Posterior vena cava (tissue), 2 donors: Measurements from ENCODE around the gene EFNA1. TPM values are rescaled to one million over a fixed set of nuclear protein-coding genes. Genes with fewer than 3 reads are reported as not detected.

Source experiments
- DNase-seq: peaks from one replicate; pipeline ENCODE4 v3.0.0-alpha.2; 2020; ENCODE audit warnings: low spot score
- intact Hi-C, 2 donors: fragments of 100-400 bp; cut with DNase I; formaldehyde crosslinking; loops; one replicate each; pipeline versions ENCODE4 v1.14.1 to v1.14.2; 2022 to 2023
- total RNA-seq, 2 donors: library from RNA; stranded (reverse); fragmentation: NEBNext Ultra II Directional; extraction: Animal tissue kit (Norgen Biotek cat#: 25700); gene quantifications; one replicate each; pipeline ENCODE4 v1.2.1, GENCODE V29; 2021
- donor health status: DM: yes; HTN: yes; CAD: no.
- donor health status: DM: yes; HTN: yes; CAD: no.

EFNA1 gene
- total RNA-seq, 2 donors from 2014 or later, result 12.6 to 13.2 TPM

DNA sequence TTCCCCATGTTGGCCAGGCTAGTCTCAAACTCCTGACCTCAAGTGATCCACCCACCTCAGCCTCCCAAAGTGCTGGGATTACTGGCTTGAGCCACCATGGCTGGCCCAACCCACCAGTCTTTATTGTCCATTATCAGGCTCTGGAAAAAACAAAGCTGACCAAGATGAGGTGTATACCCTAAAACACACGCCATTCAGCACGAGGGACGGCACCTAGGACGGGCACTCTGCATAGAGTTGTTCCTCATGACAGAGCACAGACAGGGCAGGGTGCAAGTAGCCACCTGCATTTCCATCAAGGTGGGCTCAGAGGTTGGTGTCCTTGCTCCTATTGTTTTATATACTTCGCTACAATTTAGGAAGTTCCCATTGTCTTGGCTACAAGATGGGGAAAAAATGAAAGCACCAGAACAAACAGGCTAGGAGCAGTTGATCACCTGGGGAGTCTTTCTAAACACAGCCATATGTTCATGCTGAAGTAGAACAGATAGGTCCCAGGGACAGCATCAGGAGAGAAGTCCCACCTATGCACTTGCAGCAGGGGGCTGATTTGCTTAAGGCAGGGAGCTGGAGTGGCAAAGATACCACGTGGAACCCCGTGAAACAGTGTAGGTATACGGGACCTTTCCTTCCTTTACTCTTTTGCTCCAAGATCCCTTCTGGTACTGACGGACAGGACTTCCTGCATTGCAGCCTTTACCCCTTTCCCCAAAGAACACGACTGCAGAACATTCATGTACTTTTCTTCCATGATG, 41.0 kb downstream of the EFNA1 start:
- DNase-seq, result no peak
- intact Hi-C loops, result loop anchor here in 1 of 2 donors (5.0 kb wide), 1 partner anchor 76 kb away; no protein-coding TSS in a partner anchor

DNA sequence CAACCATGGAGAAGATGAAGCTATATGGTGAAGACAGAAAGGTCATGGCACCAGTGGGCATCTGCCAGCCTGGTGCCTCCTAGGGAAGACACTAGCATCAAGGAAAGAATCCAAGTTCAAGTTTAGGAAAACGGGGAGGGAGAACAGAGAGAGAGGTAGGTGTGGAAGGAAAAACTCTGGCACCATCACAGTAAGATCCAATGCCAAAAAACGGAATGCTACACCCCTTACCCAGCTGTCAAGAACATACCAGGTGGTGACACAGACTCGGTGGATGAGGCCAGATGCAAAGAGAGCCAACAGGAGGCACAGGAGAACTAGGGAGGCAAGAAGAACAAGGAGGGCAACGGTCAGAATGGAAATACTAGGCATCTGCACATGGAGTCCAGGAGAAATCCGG, 41.9 kb downstream of the EFNA1 start:
- intact Hi-C loops, result loop anchor here in 1 of 2 donors (5.0 kb wide), 1 partner anchor 77 kb away; no protein-coding TSS in a partner anchor

DNA sequence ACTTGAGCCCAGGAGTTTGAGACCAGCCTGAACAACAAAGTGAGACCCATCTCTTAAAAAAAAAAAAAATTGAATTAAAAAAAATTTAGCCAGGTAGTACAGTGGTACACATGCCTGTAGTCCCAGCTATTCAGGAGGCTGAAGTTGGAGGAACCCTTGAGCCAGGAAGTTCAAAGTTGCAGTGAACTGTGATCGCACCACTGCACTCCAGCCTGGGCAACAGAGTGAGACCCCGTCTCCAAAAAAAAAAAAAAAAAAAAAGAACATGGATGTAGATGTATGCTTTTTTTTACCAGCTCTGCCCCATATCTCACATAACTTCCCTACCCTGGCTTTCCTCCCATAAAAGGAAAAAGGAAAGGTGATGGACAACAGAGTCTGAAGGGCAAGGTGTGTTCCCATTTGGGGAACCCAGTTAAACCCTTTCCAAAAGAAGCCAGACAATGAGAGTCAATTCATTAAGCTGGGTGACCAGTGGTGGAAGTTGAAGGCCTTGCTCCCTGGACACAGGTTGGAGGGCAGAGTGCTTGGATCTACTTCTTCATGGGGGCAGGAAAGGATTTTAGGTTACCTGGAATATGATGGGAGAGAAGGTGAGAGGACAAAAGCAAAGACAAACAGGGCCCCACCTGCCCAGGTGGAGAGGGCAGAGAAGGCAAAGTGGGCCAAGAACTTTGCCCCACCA, 42.6 kb downstream of the EFNA1 start:
- no peak for DNase-seq
- intact Hi-C loops, result loop anchor here in 1 of 2 donors (10.0 kb wide), 1 partner anchor 55 kb away; no protein-coding TSS in a partner anchor

More for the DNA sequence above, 41.9 kb downstream of the EFNA1 start:
- no peak for DNase-seq

DNA sequence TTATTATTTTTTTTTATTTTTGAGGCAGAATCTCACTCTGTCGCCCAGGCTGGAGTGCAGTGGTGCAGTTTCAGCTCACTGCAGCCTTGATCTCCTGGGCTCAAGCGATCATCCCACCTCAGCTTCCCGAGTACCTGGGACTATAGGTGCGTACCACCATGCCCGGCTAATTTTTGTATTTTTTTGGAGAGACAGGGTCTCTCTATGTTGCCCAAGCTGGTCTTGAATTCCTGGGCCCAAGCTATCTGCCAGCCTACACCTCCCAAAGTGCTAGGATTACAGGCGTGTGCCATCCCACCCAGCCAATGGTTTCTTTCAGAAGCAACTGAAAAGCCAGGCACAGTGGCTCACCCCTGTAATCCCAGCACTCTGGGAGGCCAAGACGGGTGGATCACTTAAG, 43.1 kb downstream of the EFNA1 start:
- DNase-seq, result peak; percentile 36
- intact Hi-C loops, result loop anchor here in 1 of 2 donors (10.0 kb wide), 1 partner anchor 54 kb away; no protein-coding TSS in a partner anchor

DNA sequence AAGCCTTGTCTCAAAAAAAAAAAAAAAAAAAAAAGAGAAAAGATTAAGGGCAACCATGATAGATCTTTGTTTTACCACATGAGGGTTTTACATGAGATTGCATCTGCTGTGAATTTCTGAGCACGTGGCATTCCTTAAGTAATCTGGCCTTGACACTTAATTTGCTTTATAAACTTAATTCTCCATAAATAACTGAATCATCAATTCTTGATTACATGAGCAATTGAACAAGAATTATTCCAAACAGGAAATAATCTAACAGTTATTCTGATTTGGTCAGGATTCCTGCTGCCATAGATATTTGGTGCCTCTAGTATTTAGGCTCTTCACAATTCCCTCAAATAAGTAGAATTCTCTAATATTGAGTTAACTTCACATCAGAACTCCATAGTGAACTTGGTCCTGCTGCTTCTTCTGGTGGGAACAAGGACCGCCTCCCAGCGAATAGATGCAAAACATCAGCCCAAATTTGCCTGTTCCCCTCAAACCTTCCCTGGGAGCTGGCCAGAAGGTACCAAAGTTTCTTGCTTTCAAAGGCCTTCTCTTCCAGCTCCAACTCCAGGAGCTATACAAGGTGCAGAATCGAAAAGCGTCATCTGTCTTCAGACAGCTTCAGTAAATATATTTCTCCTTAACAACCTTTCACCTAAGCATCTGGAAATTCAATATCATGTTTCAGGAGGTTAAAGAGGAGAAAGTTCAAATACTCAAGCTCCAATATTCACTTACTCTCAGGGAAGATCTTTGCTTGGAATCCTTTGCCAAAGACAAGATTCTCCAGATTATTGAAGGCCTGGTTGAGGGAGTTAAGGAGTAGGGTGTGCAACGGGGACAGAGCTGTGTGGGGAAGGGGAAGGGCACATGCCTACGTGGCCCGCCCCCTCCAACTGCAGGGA, 44.4 kb downstream of the EFNA1 start:
- intact Hi-C loops, result loop anchor here in 1 of 2 donors (10.0 kb wide), 1 partner anchor 53 kb away; no protein-coding TSS in a partner anchor
- DNase-seq, result no peak

DNA sequence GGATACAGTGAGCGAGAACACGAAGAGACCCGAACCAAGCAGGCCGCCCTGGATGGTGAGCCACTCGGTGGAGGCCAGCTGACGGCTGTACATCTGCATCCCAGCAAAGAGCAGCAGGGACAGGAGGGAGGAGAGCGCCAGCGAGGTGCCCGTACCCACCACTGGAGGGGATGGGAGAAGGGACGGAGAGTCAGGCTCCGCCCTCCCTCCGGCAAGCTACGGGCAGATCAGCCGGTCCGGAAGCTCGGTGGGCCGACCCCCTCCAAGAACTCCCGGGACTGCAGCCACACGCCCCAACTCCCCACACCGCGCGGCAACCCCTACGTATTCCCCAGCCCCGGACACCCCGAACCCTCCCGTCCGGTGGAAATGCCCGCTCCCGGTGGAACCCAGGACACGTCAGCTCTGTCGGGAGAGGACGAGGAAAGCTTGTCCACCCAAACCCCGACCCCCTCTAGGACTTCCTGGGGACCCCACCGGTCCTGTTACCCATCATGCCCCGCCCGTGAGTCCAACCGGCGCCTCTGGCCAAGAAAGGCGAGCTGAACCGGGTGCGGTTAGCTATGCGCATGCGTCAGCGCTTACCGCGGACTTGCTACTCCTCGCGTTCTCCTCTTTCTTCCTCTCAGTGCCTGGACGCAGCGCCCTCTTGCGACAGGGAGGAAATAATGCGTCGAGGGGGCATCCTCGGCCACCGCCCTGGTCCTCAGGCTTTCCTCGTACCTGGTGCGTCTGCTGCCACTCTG, 45.2 kb downstream of the EFNA1 start, which contains the start of gene KRTCAP2:
Gene KRTCAP2, minus strand, starts transcription at position 573 of the 746 bp plus-strand sequence. Its CDS starts 80 bp downstream, at position 493.
- intact Hi-C loops, result loop anchor here in 1 of 2 donors (10.0 kb wide), 1 partner anchor 52 kb away; no protein-coding TSS in a partner anchor
- peak; percentile 99 for DNase-seq

DNA sequence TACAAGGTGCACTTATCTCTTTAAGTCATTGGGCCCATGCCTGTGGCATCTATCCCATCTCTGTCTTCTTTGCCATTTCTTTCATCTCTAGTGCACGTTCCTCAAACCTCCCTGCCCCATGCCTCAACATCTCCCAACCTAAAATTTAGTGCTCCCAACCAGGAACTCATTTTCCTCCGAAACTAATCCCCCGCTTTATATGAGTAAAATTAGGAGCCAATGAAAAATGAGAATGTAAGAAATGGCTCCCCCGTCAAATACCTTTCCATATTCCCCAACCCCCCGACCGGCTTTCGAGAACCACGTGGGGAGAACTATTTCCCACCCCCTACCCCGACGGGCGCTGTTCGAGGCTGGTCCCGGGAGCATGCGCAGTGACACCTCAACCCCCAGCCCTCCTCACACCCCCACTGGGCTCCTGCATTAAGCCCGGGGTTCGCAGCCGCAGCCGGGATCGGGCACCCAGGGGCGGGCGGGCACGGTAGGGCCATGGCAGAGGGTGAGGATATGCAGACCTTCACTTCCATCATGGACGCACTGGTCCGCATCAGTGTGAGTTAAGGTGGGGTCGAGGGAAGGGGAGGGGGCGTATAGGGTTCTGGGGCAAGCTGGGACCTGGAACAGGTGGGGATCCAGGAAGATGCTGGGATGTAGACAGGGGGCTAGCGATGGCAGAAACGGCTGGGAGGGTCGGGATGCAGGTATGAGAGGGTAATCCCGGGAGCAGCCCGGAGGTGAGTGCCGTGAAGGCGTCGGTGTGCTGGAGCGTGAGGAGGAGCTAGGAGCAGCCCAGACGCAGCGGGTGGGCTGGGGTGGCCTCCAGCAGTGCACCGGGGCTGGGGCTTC, 46.0 kb downstream of the EFNA1 start, which contains the start of gene TRIM46:
Gene TRIM46, plus strand, starts transcription at position 372 of the 846 bp plus-strand sequence. Its CDS starts 118 bp downstream, at position 490.
- peak; percentile 84 for DNase-seq
- intact Hi-C loops, result loop anchor here in 1 of 2 donors (10.0 kb wide), 1 partner anchor 51 kb away; no protein-coding TSS in a partner anchor

DNA sequence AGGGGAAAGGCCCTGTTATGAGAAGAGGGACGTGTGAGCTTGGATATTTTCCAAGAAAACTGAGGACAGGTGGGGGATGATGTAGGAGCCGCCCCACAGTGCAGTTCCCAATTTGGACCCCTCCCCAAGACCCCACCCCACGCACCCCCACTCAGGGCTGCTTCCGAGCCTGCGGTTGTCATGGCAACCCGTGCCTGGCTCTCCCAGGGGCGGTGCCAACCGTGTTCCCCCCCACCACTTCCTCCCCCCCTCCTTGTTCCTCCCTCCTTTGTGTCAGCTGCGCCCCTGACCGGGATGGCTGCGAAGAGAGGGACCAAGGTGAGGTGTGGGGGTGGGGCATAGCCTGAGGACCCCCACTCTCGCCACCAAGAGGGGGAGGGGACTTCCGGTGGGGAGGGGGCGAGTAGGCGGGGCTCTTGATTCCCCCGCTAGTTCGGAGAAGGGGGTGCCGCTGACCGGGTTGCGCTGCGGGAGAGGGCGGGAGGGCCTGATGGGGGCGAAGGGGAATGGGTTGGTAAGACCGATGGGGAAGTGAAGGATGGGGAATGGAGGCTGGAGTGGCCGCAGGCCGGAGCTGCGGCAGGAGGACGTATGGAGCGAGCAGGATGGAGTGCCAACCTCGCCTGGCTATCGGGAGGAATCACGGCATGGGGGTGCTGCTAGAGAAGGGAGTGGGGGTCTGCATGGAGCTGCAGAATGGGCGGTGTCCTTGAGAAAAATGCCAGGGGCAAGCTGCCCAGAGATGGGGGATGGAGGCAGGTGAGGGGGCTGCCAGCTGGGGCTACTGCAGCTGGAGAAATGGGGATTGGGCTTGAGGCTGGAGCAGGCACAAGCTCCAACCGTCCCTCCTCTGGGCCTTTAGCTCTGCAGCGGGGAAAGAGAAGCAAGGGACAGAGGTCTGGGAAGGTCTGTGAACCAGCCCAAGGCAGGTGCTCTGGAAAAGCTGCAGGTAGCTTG, 46.9 kb downstream of the EFNA1 start:
- peak; percentile 81 for DNase-seq
- intact Hi-C loops, result loop anchor here in 1 of 2 donors (10.0 kb wide), 1 partner anchor 50 kb away; no protein-coding TSS in a partner anchor

DNA sequence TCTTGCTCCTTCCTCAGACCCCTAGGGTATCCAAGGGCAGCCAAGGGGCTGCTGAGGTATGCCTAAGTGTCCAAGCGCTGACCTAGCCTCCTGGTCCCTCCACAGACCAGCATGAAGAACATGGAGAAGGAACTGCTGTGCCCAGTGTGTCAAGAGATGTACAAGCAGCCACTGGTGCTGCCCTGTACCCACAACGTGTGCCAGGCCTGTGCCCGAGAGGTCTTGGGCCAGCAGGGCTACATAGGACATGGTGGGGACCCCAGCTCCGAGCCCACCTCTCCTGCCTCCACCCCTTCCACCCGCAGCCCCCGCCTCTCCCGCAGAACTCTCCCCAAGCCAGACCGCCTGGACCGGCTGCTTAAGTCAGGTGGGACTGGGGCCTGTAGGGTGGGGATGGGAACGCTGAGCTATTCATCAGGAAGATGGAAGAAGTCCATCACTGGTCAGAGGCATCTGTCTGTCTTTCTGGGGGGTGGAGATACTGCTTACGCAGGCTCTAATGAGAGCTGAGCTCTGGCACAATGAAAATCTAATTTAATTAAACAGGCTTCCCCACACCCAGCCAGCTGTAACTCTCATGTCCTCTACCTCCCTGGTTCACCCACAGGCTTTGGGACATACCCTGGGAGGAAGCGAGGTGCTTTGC, 47.7 kb downstream of the EFNA1 start:
- intact Hi-C loops, result loop anchor here in 1 of 2 donors (10.0 kb wide), 1 partner anchor 49 kb away; no protein-coding TSS in a partner anchor
- no peak for DNase-seq

DNA sequence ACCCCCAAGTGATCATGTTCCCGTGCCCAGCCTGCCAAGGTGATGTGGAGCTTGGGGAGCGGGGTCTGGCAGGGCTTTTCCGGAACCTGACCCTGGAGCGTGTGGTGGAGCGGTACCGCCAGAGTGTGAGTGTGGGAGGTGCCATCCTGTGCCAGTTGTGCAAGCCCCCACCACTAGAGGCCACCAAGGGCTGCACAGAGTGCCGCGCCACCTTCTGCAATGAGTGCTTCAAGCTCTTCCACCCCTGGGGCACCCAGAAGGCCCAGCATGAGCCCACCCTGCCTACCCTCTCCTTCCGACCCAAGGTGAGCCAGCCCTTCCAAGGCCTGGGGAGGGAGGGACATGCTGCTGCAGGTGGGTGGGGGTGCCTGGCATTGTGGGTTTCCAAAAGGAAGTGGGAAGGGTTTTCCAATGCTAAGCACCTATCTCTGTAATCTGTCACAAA, 48.3 kb downstream of the EFNA1 start:
- no peak for DNase-seq

DNA sequence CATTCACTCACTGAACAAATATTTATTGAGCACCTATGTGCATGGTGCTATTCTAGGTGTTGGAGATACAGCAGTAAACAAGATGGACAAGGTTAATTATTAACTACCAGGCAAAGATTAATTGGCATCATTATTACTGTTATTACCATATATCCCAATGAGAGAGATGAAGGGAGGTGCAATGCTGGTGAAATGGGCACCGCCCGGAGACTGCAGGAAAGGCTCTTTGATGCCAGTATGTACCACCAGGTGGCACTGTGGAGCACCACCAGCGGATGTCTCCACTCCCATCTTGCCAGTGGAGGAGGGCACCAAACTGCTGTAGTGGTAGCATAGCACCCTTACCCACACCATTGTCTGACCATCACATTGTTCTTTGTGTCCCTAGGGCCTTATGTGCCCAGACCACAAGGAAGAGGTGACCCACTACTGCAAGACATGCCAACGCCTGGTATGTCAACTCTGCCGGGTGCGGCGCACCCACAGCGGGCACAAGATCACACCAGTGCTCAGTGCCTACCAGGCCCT, 48.9 kb downstream of the EFNA1 start:
- peak; percentile 94 for DNase-seq
- intact Hi-C loops, result loop anchor here (2.0 to 10.0 kb wide), 2 partner anchors 48 to 50 kb away; no protein-coding TSS in a partner anchor

More for the DNA sequence above, 48.3 kb downstream of the EFNA1 start:
- intact Hi-C loops, result loop anchor here (2.0 to 10.0 kb wide), 2 partner anchors 49 to 51 kb away; no protein-coding TSS in a partner anchor

DNA sequence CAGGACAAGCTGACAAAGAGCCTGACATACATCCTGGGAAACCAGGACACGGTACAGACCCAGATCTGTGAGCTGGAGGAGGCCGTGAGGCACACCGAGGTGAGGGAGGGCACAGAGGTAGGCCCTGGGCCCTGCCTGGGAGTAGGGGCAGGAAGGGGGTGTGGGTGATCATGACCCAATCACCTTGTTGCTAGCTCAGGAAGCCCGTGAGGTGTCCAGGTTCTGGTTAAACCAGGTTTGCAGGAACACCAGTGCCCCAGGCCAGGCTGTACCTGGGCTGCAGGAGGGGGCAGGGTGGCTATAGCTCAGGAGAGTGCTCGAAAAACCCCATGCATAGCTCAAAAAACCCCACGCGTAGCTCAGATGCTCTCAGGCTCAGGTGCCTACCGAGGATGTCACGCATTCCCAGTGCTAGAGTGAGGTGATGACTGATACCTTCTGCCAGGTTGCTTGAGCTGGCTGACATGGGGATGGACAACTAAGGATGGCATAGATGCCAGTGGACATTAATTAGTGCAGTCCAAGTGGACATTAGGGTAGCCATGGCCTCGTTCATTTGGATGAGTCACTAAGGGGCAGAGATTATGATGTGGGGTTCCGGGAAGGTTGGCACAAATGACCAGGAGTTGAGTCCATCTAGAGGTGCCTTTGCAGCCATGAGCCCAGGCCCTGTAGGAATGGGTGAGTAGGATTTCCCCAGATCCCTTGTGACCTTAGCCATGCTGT, 49.7 kb downstream of the EFNA1 start:
- DNase-seq, result peak; percentile 62
- intact Hi-C loops, result loop anchor here (2.0 to 10.0 kb wide), 2 partner anchors 47 to 49 kb away; no protein-coding TSS in a partner anchor

DNA sequence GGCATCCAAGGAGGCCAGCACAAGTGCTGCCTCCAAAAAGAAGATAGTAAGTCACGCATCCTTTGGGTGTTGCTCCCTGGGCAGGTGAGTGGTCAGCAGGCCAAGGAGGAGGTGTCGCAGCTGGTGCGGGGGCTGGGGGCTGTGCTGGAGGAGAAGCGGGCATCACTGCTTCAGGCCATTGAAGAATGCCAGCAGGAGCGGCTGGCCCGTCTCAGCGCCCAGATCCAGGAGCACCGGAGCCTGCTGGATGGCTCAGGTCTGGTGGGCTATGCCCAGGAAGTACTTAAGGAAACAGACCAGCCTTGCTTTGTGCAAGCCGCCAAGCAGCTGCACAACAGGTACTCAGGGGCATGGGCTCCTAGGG, 50.2 kb downstream of the EFNA1 start:
- peak; percentile 72 for DNase-seq
- intact Hi-C loops, result loop anchor here (2.0 to 10.0 kb wide), 2 partner anchors 47 to 49 kb away; no protein-coding TSS in a partner anchor

DNA sequence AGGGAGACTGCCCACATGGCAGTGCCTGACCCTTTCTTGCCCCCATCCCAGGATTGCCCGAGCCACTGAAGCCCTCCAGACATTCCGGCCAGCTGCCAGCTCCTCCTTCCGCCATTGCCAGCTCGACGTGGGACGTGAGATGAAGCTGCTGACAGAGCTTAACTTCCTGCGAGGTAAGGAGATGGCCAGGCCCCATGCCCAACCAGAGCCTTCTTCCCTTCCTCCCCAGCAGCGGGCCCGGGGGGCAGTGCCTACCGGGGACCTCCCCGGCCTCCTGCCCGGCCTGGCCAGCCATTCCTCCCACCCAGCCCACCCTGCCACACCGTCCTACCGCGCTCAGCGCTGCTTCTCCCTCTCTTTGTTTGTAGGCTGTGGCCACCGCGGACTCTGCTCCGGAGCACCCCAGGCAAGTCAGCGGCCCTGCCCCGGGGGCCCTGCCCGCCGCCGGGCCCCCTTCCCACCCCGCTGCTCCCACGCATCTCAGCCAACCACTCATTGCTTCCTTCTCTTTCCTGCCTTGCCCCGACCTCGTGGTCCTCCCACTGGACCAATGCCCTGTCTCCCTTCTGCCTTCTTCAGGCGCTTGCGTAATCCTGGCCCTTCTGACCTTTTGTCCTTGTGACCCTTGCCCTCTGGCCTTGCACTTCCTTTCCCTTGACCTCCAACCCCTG, 50.9 kb downstream of the EFNA1 start:
- peak; percentile 78 for DNase-seq
- intact Hi-C loops, result loop anchor here in 1 of 2 donors (10.0 kb wide), 1 partner anchor 46 kb away; no protein-coding TSS in a partner anchor
